Spleen (tissue), 11 donors: ENCODE results near the gene AP1B1. TPM values are rescaled to one million over a fixed set of nuclear protein-coding genes. Genes with fewer than 3 reads are reported as not detected.

Source experiments
- DNase-seq: peaks from one replicate; pipeline ENCODE4 v3.0.0-alpha.2; 2020
- H3K27ac ChIP-seq, 8 donors: fragments of 200-600 bp; sonication (generic) in 7 of 8; 1 replicate in 4 of 8; 2 replicates in 4 of 8; pipeline versions ENCODE4 v1.5.0 to v1.8.0; 2016 to 2021; ENCODE audit warnings: inconsistent platforms in 4 of 8, mild to moderate bottlenecking in 4 of 8, moderate library complexity in 1 of 8
- H3K27me3 ChIP-seq, 7 donors: fragments of 200-600 bp; sonication (generic) in 6 of 7; replicated peaks in 1 of 7; 1 replicate in 4 of 7; 2 replicates in 3 of 7; pipeline versions ENCODE4 v1.5.0 to v1.8.0; 2016 to 2021; ENCODE audit warnings: inconsistent platforms in 3 of 7, mild to moderate bottlenecking in 1 of 7
- H3K36me3 ChIP-seq, 6 donors: fragments of 200-600 bp; sonication (generic) in 5 of 6; 1 replicate in 4 of 6; 2 replicates in 2 of 6; pipeline versions ENCODE4 v1.5.0 to v1.8.0; 2016 to 2021; ENCODE audit warnings: inconsistent platforms in 2 of 6
- H3K4me1 ChIP-seq, 6 donors: fragments of 200-600 bp; sonication (generic) in 5 of 6; 1 replicate in 3 of 6; 2 replicates in 3 of 6; pipeline versions ENCODE4 v1.5.0 to v1.8.0; 2016 to 2021; ENCODE audit warnings: inconsistent platforms in 3 of 6
- H3K4me3 ChIP-seq, 8 donors: fragments of 200-600 bp; sonication (generic) in 7 of 8; 1 replicate in 4 of 8; 2 replicates in 4 of 8; pipeline versions ENCODE4 v1.5.0 to v1.8.0; 2016 to 2021; ENCODE audit warnings: inconsistent platforms in 4 of 8, mild to moderate bottlenecking in 4 of 8, moderate library complexity in 2 of 8
- H3K9me3 ChIP-seq, 8 donors: fragments of 200-600 bp; sonication (generic) in 7 of 8; 1 replicate in 4 of 8; 2 replicates in 4 of 8; pipeline versions ENCODE4 v1.5.0 to v1.8.0; 2016 to 2021; ENCODE audit warnings: inconsistent platforms in 4 of 8
- POLR2A ChIP-seq, 3 donors: fragments of 450-650 bp; IDR thresholded peaks; one replicate each; pipeline ENCODE4 v1.5.1; 2017; ENCODE audit warnings: antibody characterized with exemption in 3 of 3, mild to moderate bottlenecking in 1 of 3
- POLR2AphosphoS5 ChIP-seq, 3 donors: sonication (generic); formaldehyde crosslinking; IDR thresholded peaks; one replicate each; pipeline ENCODE4 v1.5.1; 2017; ENCODE audit warnings: antibody characterized with exemption in 3 of 3
- WGBS, 5 donors: extraction: QIAGEN DNeasy Blood & Tissue Kit in 3 of 5; methylation state at CpG; one replicate each; pipeline versions ENCODE4 v1.1.5 to v1.1.7; 2013 to 2018; 5-methylcytosine and 5-hydroxymethylcytosine counted together
- intact Hi-C: fragments of 100-400 bp; cut with DNase I; formaldehyde crosslinking; loops from one replicate; pipeline ENCODE4 v1.15.0; 2023; ENCODE audit warnings: low total_unique reads
- polyA plus RNA-seq, 3 donors: library from polyadenylated mRNA; stranded (reverse); fragments of 200-250 nt; gene quantifications; one replicate each; pipeline ENCODE4 v1.2.1, GENCODE V29; 2013
- total RNA-seq, 7 donors: library from RNA; depleted of rRNA in 3 of 7; stranded (reverse); fragments of >200 nt in 3 of 7; fragmentation: NEBNext Ultra II Directional in 4 of 7; extraction: Animal tissue kit (Norgen Biotek cat#: 25700) in 4 of 7; gene quantifications; one replicate each; pipeline versions ENCODE4 v1.1.0 to v1.2.1, GENCODE V29; 2016 to 2021
- TF ChIP-seq, protein P1 (sequence below), 11 experiments: fragments of 200-600 bp in 7 of 11; fragments of 450-650 bp in 4 of 11; sonication (generic) in 4 of 11; IDR thresholded peaks in 8 of 11; conservative IDR thresholded peaks in 3 of 11; 1 replicate in 7 of 11; 2 replicates in 4 of 11; pipeline versions ENCODE4 v1.4.0 to v1.8.0; 2016 to 2021; ENCODE audit warnings: antibody characterized with exemption in 11 of 11, inconsistent platforms in 4 of 11, mild to moderate bottlenecking in 1 of 11
- donor health status: healthy with polysubstance abuse.
- donor health status: DM: no; HTN: no; CAD: no; lungs with moderate emphysema.
- donor health status: DM: no; HTN: no; CAD: no.
- donor health status: Bipolar disorder and iron deficiency.
- donor health status: healthy.
- donor health status: DM: no; HTN: no; CAD: no.
- donor health status: DM: yes; HTN: yes; CAD: no.

The AP1B1 gene
- total and polyA plus RNA-seq, 10 donors: 43.3 to 150 (median 110) TPM

DNA sequence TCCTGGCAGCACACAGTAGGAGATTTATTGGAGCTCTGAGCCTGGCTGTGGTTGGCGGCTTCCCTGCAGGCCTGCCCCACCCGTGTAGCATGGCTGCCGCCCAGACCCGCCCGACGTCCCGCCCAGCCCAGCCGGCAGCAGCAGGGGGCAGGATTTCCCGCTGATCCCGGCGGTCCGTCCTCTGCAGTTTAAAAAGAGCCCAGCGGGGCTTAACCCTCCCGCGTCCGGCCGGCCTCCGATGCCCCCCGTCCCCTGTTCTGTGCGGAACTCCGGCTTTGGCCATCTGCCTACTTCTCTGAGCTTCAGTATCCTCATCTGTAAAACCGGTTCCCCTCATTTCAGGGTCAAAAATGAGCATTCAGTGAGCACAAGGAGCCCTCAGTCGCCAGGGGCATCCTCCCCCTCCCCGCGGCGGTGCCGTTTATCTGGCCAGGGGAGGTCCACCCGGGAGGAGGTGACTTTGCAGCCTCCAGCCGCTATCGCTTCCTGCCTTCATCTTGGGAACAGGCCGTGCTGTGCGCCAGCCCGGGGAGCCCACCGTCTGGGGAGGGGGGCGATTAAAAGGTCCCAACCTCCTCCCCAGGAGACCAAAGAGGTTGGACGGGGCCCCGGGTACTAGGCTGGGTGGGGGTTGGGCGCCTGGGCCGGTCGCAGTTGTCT lies 82.1 kb downstream of the AP1B1 start, which contains the start of gene GAS2L1:
Gene GAS2L1, plus strand, starts transcription at position 476 of the 660 bp plus-strand sequence. CDS start 1,456 bp downstream, outside the sequence.
- intact Hi-C loops: no loop called here
- H3K4me1 ChIP-seq: peaks cover 26 to 82% (median 66%) of the 10 kb centered on the region in 6 donors
- 0 to 2% (median 1%) methylated on average over 2 to 40 of the region's 40 CpGs for WGBS, 5 donors
- DNase-seq: peak; percentile 89
- peak within 1 kb of the TSS; percentile 51 to 89 (median 77) for H3K27ac ChIP-seq
- TF ChIP-seq, protein P1, sequence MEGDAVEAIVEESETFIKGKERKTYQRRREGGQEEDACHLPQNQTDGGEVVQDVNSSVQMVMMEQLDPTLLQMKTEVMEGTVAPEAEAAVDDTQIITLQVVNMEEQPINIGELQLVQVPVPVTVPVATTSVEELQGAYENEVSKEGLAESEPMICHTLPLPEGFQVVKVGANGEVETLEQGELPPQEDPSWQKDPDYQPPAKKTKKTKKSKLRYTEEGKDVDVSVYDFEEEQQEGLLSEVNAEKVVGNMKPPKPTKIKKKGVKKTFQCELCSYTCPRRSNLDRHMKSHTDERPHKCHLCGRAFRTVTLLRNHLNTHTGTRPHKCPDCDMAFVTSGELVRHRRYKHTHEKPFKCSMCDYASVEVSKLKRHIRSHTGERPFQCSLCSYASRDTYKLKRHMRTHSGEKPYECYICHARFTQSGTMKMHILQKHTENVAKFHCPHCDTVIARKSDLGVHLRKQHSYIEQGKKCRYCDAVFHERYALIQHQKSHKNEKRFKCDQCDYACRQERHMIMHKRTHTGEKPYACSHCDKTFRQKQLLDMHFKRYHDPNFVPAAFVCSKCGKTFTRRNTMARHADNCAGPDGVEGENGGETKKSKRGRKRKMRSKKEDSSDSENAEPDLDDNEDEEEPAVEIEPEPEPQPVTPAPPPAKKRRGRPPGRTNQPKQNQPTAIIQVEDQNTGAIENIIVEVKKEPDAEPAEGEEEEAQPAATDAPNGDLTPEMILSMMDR (IDR thresholded peaks at IDR 0.05 in 8 of 11, conservative IDR thresholded peaks at IDR 0.05 in 3 of 11): peak; percentile 5 to 83 (median 70)
- TF ChIP-seq POLR2A (IDR thresholded peaks at IDR 0.05) (no peak), POLR2AphosphoS5 (IDR thresholded peaks at IDR 0.05) (peak; percentile 26 to 77 (median 70))
- H3K9me3 ChIP-seq: no peaks in the 10 kb centered on the region
- H3K36me3 ChIP-seq: peaks cover 0 to 8% (median under 1%) of the 10 kb centered on the region in 6 donors
- H3K4me3 ChIP-seq: peak within 1 kb of the TSS; percentile 60 to 89 (median 72)
- peaks cover 0 to 48% (median 9%) of the 10 kb centered on the region in 7 donors for H3K27me3 ChIP-seq

DNA sequence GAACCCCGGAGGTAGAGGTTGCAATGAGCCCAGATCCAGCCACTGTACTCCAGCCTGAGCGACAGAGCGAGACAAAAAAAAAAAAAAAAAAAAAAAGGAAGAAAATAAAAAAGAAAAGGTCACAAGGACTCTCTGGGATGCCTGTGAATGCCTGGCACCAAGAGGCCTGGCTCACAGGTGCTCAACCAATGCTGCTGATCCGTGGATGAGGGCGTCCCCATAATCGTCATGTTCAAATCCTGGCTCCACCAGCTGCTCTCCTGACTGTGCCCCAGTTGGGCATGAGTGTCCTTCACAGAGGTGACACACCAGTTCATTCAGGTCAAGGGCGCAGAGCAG lies 82.6 kb downstream of the AP1B1 start:
- peak overlapping the region in 4 of 8 donors; percentile 82 to 89 (median 84) for H3K27ac ChIP-seq
- H3K27me3 ChIP-seq: peaks cover 0 to 43% (median 9%) of the 10 kb centered on the region in 7 donors

DNA sequence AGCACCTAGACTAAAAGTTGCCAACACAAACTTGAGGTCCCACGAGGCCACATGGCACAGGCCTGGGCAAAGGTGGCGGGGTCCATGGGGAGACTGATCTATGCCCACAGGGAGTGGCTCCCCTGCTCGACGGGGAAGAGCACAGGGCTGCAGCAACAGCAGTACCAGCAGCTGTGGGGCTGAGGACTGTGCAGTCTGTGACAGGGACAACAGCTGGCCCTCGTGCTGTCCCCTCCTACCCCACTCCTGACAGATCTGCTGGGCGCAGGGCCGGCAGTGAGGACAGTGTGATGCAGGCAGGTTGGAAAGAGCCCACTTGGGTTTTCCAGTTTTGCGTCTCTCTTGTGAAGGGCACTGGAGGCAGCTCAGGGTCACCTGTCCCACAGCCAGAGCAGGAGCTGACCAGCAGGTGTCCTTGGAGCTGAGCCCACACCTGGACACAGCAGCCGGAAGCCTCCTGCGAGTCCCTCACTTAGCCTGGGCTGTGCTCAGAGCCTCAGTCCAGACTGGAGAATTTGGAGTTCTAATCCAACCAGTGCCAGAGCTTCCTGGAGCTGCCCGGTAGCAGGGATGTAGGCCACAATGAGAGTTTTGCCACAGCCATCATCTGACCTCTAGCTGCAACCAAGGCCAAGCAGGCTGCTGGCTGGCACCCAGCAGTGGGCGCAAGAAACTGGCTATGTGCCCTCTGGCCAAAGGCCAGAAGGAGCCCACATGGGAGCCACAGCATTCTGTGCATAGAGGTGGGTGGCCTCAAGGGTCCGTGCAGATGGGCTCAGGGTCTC lies 85.5 kb downstream of the AP1B1 start:
- H3K4me3 ChIP-seq: no peak overlapping the region
- intact Hi-C loops: no loop called here
- peaks cover 0 to 31% (median 9%) of the 10 kb centered on the region in 7 donors for H3K27me3 ChIP-seq
- H3K9me3 ChIP-seq: no peaks in the 10 kb centered on the region
- TF ChIP-seq, protein P1 (IDR thresholded peaks at IDR 0.05 in 8 of 11, conservative IDR thresholded peaks at IDR 0.05 in 3 of 11): no peak
- TF ChIP-seq POLR2A (IDR thresholded peaks at IDR 0.05) (no peak), POLR2AphosphoS5 (IDR thresholded peaks at IDR 0.05) (peak in 1 of 3 donors; percentile 16)
- H3K36me3 ChIP-seq: peaks cover 6 to 43% (median 34%) of the 10 kb centered on the region in 6 donors
- WGBS, 5 donors: 51 to 63% (median 58%) methylated on average over 6 to 13 of the region's 13 CpGs
- H3K27ac ChIP-seq: peak overlapping the region in 5 of 8 donors; percentile 15 to 48 (median 23)
- H3K4me1 ChIP-seq: peaks cover 3 to 48% (median 33%) of the 10 kb centered on the region in 6 donors
- no peak for DNase-seq

More for the DNA sequence above, 82.6 kb downstream of the AP1B1 start:
- H3K4me1 ChIP-seq: peaks cover 24 to 77% (median 61%) of the 10 kb centered on the region in 6 donors
- peak overlapping the region; percentile 60 to 89 (median 72) for H3K4me3 ChIP-seq
- H3K9me3 ChIP-seq: no peaks in the 10 kb centered on the region
- intact Hi-C loops: no loop called here
- H3K36me3 ChIP-seq: peaks cover 0 to 13% (median 5%) of the 10 kb centered on the region in 6 donors
- no peak for DNase-seq
- 48 to 61% (median 56%) methylated on average over 6 to 7 of the region's 7 CpGs for WGBS, 5 donors
- no peak for TF ChIP-seq POLR2A (IDR thresholded peaks at IDR 0.05)
- TF ChIP-seq POLR2AphosphoS5 (IDR thresholded peaks at IDR 0.05): no peak
- TF ChIP-seq, protein P1 (IDR thresholded peaks at IDR 0.05 in 8 of 11, conservative IDR thresholded peaks at IDR 0.05 in 3 of 11): no peak

DNA sequence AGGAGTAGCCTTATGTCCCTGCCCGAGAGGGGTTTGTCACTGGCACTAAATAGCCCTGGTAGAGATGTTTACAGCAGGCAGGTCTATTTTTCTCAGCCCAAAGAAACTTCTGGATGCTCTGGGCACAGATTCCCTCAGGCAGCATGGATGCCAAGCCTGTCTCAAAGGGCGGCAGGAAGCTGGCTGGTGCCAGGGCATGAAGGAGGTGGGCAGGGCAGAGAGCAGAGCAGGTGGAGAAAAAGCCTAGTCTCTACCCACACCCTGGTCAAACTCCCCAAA lies 86.0 kb downstream of the AP1B1 start:
- no peak for DNase-seq
- H3K27ac ChIP-seq: peak overlapping the region in 1 of 8 donors; percentile 38
- no peaks in the 10 kb centered on the region for H3K9me3 ChIP-seq
- TF ChIP-seq POLR2A (IDR thresholded peaks at IDR 0.05): no peak
- H3K36me3 ChIP-seq: peaks cover 11 to 48% (median 40%) of the 10 kb centered on the region in 6 donors
- peaks cover 3 to 43% (median 30%) of the 10 kb centered on the region in 6 donors for H3K4me1 ChIP-seq
- no peak overlapping the region for H3K4me3 ChIP-seq
- peaks cover 0 to 26% (median 9%) of the 10 kb centered on the region in 7 donors for H3K27me3 ChIP-seq
- intact Hi-C loops: no loop called here
- WGBS, 5 donors: 65 to 89% (median 76%) methylated on average over 2 of the region's 2 CpGs
